Right atrium auricular region (tissue), 2 donors: Measurements from ENCODE around the gene RTN1. TPM values are rescaled to one million over a fixed set of nuclear protein-coding genes. Genes with fewer than 3 reads are reported as not detected.

Experiments used
- DNase-seq: peaks from one replicate; pipeline ENCODE4 v3.0.0-alpha.2; 2019; ENCODE audit warnings: low spot score
- H3K27ac ChIP-seq, 2 donors: fragments of 200-600 bp; sonication (generic); 1 replicate in 1 of 2; 2 replicates in 1 of 2; pipeline ENCODE4 v1.5.1; 2016 to 2019
- H3K27me3 ChIP-seq, 2 donors: fragments of 200-600 bp; sonication (generic); one replicate each; pipeline versions ENCODE4 v1.5.1 to v1.6.0; 2017 to 2019
- H3K36me3 ChIP-seq: fragments of 200-600 bp; sonication (generic); one replicate; pipeline ENCODE4 v1.5.1; 2016
- H3K4me1 ChIP-seq, 2 donors: fragments of 200-600 bp; sonication (generic); one replicate each; pipeline versions ENCODE4 v1.5.1 to v1.6.0; 2017 to 2019
- H3K4me3 ChIP-seq, 2 donors: fragments of 200-600 bp; sonication (generic); 1 replicate in 1 of 2; 2 replicates in 1 of 2; pipeline ENCODE4 v1.5.1; 2017 to 2019; ENCODE audit warnings: mild to moderate bottlenecking in 1 of 2, moderate library complexity in 1 of 2
- H3K9me3 ChIP-seq, 2 donors: fragments of 200-600 bp; sonication (generic); one replicate each; pipeline ENCODE4 v1.5.1; 2019
- microRNA-seq, 2 donors: library from miRNA; unstranded; fragments of <30 nt; microRNA quantifications; one replicate each; pipeline ENCODE4, GENCODE V29; 2016 to 2017; ENCODE audit warnings: borderline number of aligned reads in 2 of 2, borderline replicate concordance in 1 of 2
- total RNA-seq, 2 donors: library from RNA; depleted of rRNA; stranded (reverse); fragments of >200 nt; gene quantifications; one replicate each; pipeline ENCODE4 v1.1.0, GENCODE V29; 2016
- TF ChIP-seq, protein P1 (sequence below), 2 donors: fragments of 200-600 bp; sonication (generic); IDR thresholded peaks; one replicate each; pipeline ENCODE4 v1.5.1; 2019; ENCODE audit warnings: antibody characterized with exemption in 2 of 2

The RTN1 gene
- total RNA-seq, 2 donors from 2014 or later, result 1.3 to 2.7 TPM

DNA sequence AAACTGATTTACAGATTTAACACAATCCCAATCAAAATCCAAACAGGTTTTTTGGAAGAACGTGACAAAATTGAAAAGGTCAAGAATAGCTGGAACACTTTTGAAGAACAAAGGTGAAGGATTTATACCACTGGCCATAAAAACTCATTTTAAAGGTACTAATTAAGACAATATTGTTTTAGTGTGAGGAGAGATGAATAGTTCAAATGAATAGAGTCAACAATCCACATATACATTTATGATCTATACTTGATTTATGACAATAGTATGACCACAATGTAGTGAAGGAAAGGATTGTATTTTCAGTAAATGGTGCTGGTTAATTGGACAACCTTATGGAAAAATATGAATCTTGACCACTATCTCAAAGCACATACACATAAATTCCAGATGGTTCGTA, 323.3 kb downstream of the RTN1 start:
- TF ChIP-seq, protein P1, sequence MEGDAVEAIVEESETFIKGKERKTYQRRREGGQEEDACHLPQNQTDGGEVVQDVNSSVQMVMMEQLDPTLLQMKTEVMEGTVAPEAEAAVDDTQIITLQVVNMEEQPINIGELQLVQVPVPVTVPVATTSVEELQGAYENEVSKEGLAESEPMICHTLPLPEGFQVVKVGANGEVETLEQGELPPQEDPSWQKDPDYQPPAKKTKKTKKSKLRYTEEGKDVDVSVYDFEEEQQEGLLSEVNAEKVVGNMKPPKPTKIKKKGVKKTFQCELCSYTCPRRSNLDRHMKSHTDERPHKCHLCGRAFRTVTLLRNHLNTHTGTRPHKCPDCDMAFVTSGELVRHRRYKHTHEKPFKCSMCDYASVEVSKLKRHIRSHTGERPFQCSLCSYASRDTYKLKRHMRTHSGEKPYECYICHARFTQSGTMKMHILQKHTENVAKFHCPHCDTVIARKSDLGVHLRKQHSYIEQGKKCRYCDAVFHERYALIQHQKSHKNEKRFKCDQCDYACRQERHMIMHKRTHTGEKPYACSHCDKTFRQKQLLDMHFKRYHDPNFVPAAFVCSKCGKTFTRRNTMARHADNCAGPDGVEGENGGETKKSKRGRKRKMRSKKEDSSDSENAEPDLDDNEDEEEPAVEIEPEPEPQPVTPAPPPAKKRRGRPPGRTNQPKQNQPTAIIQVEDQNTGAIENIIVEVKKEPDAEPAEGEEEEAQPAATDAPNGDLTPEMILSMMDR (IDR thresholded peaks at IDR 0.05), result no peak
- Histone ChIP-seq H3K4me1 (no peaks in the 10 kb centered on the region), H3K36me3 (no peaks in the 10 kb centered on the region)

More for the DNA sequence above, 323.3 kb downstream of the RTN1 start:
- H3K27ac ChIP-seq, result no peak overlapping the region
- H3K9me3 ChIP-seq, result no peaks in the 10 kb centered on the region
- H3K4me3 ChIP-seq, result no peak overlapping the region
- no peaks in the 10 kb centered on the region for H3K27me3 ChIP-seq
- no peak for DNase-seq

Small RNA genes lying within 50 kb of the gene (microRNA-seq; reads per million reads assigned to microRNA genes)
- 1.4 to 3.5 reads per million in 2 donors for gene MIR5586

Other genes starting within 250 kb of the RTN1 start
- under 1 TPM in 1 of 2 donors, not detected in 1; 0.11 TPM for gene LRRC9, start 49.4 kb upstream of the RTN1 start, total RNA-seq
- gene PCNX4, start 221.1 kb upstream of the RTN1 start, total RNA-seq, result 10 to 100 TPM; 63.2 to 65.0 TPM